Measurements from ENCODE around the gene RENBP. TPM values are rescaled to one million over a fixed set of nuclear protein-coding genes. Genes with fewer than 3 reads are reported as not detected.

RENBP gene
- polyA plus RNA-seq, 1 experiment: 0.16 TPM

DNA sequence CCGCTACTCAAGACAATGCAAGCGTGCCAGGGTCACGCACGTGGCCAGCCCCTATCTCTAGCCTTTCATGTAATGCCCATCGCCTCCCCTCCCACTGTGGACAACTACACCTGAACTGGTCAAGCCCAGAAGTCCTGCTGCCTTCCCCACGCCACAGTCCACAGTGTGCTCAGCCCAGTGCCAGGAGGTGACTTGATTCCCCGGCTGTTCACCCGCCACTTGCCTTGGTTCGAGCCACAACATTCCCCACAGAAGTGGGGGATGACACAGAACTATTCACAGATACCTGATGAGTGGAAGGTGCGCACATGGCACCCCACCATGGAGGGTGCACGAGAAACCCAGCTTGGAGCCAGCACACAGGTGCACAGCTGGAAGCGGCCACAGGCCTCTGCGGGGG is 25.2 kb downstream of the RENBP start:
- POLR2A ChIA-PET: no interaction called here
- H3K27me3 ChIP-seq (ENCODE audit: control insufficient read depth, insufficient read depth, low read length): no peaks in the 10 kb centered on the region
- no peak overlapping the region for H3K4me3 ChIP-seq (ENCODE audit: low read depth, low read length)
- no peak overlapping the region for H3K27ac ChIP-seq (ENCODE audit: low read depth, low read length)
- H3K9me3 ChIP-seq (ENCODE audit: control insufficient read depth, insufficient read depth, low read length): no peaks in the 10 kb centered on the region
- TF ChIP-seq, protein P1, sequence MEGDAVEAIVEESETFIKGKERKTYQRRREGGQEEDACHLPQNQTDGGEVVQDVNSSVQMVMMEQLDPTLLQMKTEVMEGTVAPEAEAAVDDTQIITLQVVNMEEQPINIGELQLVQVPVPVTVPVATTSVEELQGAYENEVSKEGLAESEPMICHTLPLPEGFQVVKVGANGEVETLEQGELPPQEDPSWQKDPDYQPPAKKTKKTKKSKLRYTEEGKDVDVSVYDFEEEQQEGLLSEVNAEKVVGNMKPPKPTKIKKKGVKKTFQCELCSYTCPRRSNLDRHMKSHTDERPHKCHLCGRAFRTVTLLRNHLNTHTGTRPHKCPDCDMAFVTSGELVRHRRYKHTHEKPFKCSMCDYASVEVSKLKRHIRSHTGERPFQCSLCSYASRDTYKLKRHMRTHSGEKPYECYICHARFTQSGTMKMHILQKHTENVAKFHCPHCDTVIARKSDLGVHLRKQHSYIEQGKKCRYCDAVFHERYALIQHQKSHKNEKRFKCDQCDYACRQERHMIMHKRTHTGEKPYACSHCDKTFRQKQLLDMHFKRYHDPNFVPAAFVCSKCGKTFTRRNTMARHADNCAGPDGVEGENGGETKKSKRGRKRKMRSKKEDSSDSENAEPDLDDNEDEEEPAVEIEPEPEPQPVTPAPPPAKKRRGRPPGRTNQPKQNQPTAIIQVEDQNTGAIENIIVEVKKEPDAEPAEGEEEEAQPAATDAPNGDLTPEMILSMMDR (IDR thresholded peaks at IDR 0.05; ENCODE audit: low read depth, low read length): no peak
- CTCF ChIA-PET: no interaction called here
- DNase-seq (ENCODE audit: low read depth, low spot score): no peak

DNA sequence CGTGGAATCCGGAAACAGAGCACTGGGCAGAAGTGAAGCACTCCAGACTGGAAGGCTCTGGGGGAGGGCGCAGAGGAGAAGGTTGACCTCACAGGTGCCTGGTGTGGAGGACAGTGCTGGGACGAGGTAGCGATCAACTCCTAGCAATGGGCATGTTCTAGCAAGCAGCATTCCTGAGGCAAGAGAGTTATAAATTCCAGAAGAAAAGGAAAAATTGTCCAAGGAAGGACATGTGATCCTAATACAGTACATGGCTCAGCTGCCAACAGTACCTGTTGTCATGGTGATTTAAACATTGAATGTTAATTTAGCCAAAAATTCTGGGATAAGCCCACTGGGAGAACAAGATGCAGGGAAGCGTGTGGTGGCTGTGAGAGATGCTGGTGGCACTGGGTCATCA is 26.6 kb downstream of the RENBP start:
- H3K27ac ChIP-seq (ENCODE audit: low read depth, low read length): no peak overlapping the region
- peaks cover 3% of the 10 kb centered on the region for H3K27me3 ChIP-seq (ENCODE audit: control insufficient read depth, insufficient read depth, low read length)
- no peak overlapping the region for H3K4me3 ChIP-seq (ENCODE audit: low read depth, low read length)
- ChIA-PET POLR2A (no interaction called here), CTCF (no interaction called here)
- no peak for DNase-seq (ENCODE audit: low read depth, low spot score)
- H3K9me3 ChIP-seq (ENCODE audit: control insufficient read depth, insufficient read depth, low read length): no peaks in the 10 kb centered on the region
- TF ChIP-seq, protein P1 (IDR thresholded peaks at IDR 0.05; ENCODE audit: low read depth, low read length): no peak

DNA sequence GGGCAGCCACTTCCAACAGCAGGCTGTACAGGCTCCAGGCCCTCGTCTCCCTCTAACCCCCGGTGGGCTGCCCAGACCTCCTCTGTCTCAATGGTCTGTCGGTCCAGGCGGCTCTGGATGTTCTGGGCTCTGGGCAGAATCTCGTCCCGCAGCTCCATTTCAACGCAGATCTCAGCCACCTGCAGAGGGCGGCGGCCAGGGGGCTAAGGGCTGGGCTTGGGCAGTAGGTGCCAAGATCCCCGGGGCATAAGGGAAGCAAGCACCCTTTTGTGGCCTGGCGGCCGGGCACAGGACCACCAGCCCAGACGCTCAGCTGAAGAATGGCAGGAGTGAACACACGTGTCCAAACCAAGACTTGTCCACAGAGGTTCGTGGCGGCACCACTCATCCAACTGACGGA is 30.7 kb downstream of the RENBP start:
- H3K27ac ChIP-seq (ENCODE audit: low read depth, low read length): no peak overlapping the region
- no peaks in the 10 kb centered on the region; the same call in 1 of the 2 replicates for H3K9me3 ChIP-seq (ENCODE audit: control insufficient read depth, insufficient read depth, low read length)
- DNase-seq (ENCODE audit: low read depth, low spot score): no peak
- H3K4me3 ChIP-seq (ENCODE audit: low read depth, low read length): no peak overlapping the region
- H3K27me3 ChIP-seq (ENCODE audit: control insufficient read depth, insufficient read depth, low read length): peaks cover 3% of the 10 kb centered on the region
- TF ChIP-seq, protein P1 (IDR thresholded peaks at IDR 0.05; ENCODE audit: low read depth, low read length): no peak
- CTCF ChIA-PET: interaction anchor here (1.4 kb wide), 1 partner anchor 9 kb away, joined by 4 read pairs; no protein-coding TSS in a partner anchor
- POLR2A ChIA-PET: no interaction called here

DNA sequence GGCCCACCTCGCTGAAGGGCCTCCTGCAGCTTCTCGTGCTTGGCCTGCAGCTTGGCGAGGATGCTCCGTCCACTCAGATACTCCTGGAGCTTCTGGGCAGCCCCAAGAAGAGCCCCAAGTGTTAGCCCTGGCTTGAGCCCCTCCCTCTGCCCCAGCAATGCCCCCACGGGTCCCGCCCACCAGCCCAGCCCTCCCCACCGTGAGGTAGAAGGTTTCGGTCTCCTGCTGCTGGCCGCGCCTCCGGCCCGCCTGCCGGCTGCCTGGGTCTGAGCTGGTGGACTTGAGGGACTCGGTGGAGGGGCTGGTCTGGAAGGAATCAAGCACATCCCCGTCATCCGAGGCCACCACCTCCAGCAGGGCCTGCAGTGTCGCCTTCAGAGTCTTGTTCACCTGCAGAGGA is 31.2 kb downstream of the RENBP start:
- DNase-seq (ENCODE audit: low read depth, low spot score): no peak
- peaks cover 3% of the 10 kb centered on the region for H3K27me3 ChIP-seq (ENCODE audit: control insufficient read depth, insufficient read depth, low read length)
- TF ChIP-seq, protein P1 (IDR thresholded peaks at IDR 0.05; ENCODE audit: low read depth, low read length): no peak
- POLR2A ChIA-PET: no interaction called here
- H3K27ac ChIP-seq (ENCODE audit: low read depth, low read length): no peak overlapping the region
- CTCF ChIA-PET: interaction anchor here (1.4 kb wide), 1 partner anchor 10 kb away, joined by 4 read pairs; no protein-coding TSS in a partner anchor
- H3K4me3 ChIP-seq (ENCODE audit: low read depth, low read length): no peak overlapping the region
- no peaks in the 10 kb centered on the region; the same call in 1 of the 2 replicates for H3K9me3 ChIP-seq (ENCODE audit: control insufficient read depth, insufficient read depth, low read length)

DNA sequence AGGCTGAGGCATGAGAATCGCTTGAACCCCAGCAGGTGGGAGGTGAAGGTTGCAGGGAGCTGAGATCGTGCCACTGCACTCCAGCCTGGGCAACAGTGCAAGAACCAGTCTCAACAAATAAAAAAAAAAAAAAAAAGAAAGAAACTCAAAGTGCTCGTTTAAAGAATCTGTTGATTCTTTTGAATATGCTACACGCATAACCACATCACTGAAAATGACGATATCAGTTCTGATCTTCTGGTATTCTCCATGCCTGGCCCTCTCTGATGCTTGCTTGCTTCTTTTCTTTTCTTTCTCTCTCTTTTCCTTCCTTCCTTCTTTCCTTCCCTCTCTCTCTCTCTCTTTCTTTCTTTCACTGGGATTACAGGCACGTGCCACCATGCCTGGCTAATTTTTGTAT is 32.6 kb downstream of the RENBP start:
- TF ChIP-seq, protein P1 (IDR thresholded peaks at IDR 0.05; ENCODE audit: low read depth, low read length): no peak
- ChIA-PET POLR2A (no interaction called here), CTCF (interaction anchor here (0.6 to 0.7 kb wide), 2 partner anchors 10 to 155 kb away, joined by 3 to 4 read pairs; no protein-coding TSS in a partner anchor)
- DNase-seq (ENCODE audit: low read depth, low spot score): no peak
- Histone ChIP-seq H3K27me3 (ENCODE audit: control insufficient read depth, insufficient read depth, low read length) (peaks cover 5% of the 10 kb centered on the region), H3K9me3 (ENCODE audit: control insufficient read depth, insufficient read depth, low read length) (no peaks in the 10 kb centered on the region; the same call in 1 of the 2 replicates), H3K27ac (ENCODE audit: low read depth, low read length) (no peak overlapping the region), H3K4me3 (ENCODE audit: low read depth, low read length) (no peak overlapping the region)

Data from AG04450 (cell line).